HepG2 (cell line): ENCODE results near the gene GLIS1. TPM values are rescaled to one million over a fixed set of nuclear protein-coding genes. Genes with fewer than 3 reads are reported as not detected.

ENCODE experiments used
- CBX5 ChIP-seq: sonication (generic); formaldehyde crosslinking; IDR thresholded peaks from 2 replicates; pipeline ENCODE4 v1.4.0; 2020; ENCODE audit warnings: missing genetic modification reagents, borderline replicate concordance
- CENPX ChIP-seq: sonication (generic); formaldehyde crosslinking; IDR thresholded peaks from 2 replicates; pipeline ENCODE4 v1.9.0; 2021; ENCODE audit warnings: mild to moderate bottlenecking, missing genetic modification reagents, moderate library complexity
- ELF3 ChIP-seq: IDR thresholded peaks from 2 replicates; pipeline ENCODE4 v1.6.1; 2016; ENCODE audit warnings: missing genetic modification reagents, missing compliant biosample characterization
- HNRNPLL ChIP-seq: fragments of 200-400 bp; formaldehyde crosslinking; IDR thresholded peaks from 2 replicates; pipeline ENCODE4 v1.6.1; 2017; ENCODE audit warnings: mild to moderate bottlenecking, low read depth, low read length; ENCODE audit not compliant: poor library complexity, severe bottlenecking
- HOXA5 ChIP-seq: sonication (generic); formaldehyde crosslinking; IDR thresholded peaks from 2 replicates; pipeline ENCODE4 v1.4.0; 2020; ENCODE audit warnings: missing genetic modification reagents
- ZFP91 ChIP-seq: sonication (generic); formaldehyde crosslinking; IDR thresholded peaks from 2 replicates; pipeline ENCODE4 v1.9.0; 2022; ENCODE audit warnings: missing genetic modification reagents, mild to moderate bottlenecking, borderline replicate concordance
- ZNF501 ChIP-seq: sonication (generic); formaldehyde crosslinking; IDR thresholded peaks from 2 replicates; pipeline ENCODE4 v1.5.1; 2020; ENCODE audit warnings: mild to moderate bottlenecking, moderate library complexity, missing genetic modification reagents
- ZNF512B ChIP-seq: sonication (generic); formaldehyde crosslinking; IDR thresholded peaks from 2 replicates; pipeline ENCODE4 v1.5.1; 2020; ENCODE audit warnings: missing genetic modification reagents, mild to moderate bottlenecking, borderline replicate concordance
- ZNF7 ChIP-seq: IDR thresholded peaks from 2 replicates; pipeline ENCODE4 v1.6.1; 2016; ENCODE audit warnings: missing biosample characterization, missing genetic modification reagents
- ZNF83 ChIP-seq: sonication (generic); formaldehyde crosslinking; IDR thresholded peaks from 2 replicates; pipeline ENCODE4 v1.4.0; 2020; ENCODE audit warnings: missing genetic modification reagents, mild to moderate bottlenecking, borderline replicate concordance
- polyA plus RNA-seq, 8 experiments: library from polyadenylated mRNA; depleted of rRNA in 3 of 8; stranded (reverse) in 7 of 8; unstranded in 1 of 8; fragments of >200 nt; fragmentation: Illumina TruSeq in 4 of 8; extraction: Trizol in 4 of 8; gene quantifications; 2 replicates each; pipeline versions ENCODE4 v1.2.1 to v1.2.3, GENCODE V29; 2011 to 2016; ENCODE audit warnings: low read depth in 4 of 8, missing spikeins in 1 of 8, mixed read lengths in 1 of 8; ENCODE audit not compliant: insufficient read depth in 1 of 8
- total RNA-seq, 5 experiments: library from RNA; depleted of rRNA; stranded (reverse); fragments of >200 nt; fragmentation: Illumina TruSeq; extraction: Trizol; gene quantifications; 2 replicates each; pipeline ENCODE4 v1.2.3, GENCODE V29; 2016; ENCODE audit warnings: low read depth in 1 of 5
- TF ChIP-seq, protein P1 (sequence below): sonication (generic); formaldehyde crosslinking; IDR thresholded peaks from 2 replicates; pipeline ENCODE4 v1.4.0; 2020; ENCODE audit warnings: missing genetic modification reagents, borderline replicate concordance
- TF ChIP-seq, protein P2 (sequence below): IDR thresholded peaks from 2 replicates; pipeline ENCODE4 v1.6.1; 2012; ENCODE audit warnings: low read length, improper control_type of control experiment

The GLIS1 gene
- total and polyA plus RNA-seq, 2 of the 13 experiments (the other 11 are each of a cell fraction or from before 2014, with no cell fraction given): 0.03 TPM; not detected in 1

GRCh38 chr1:53642607-53643006 lies 96.4 kb downstream of the GLIS1 start (continued):
- TF ChIP-seq ZNF512B (CRISPR knock-in tag) (no peak), ZNF501 (CRISPR knock-in tag) (no peak), CBX5 (no peak), CENPX (no peak), HOXA5 (CRISPR knock-in tag) (no peak), ELF3 (CRISPR knock-in tag) (no peak), ZFP91 (CRISPR knock-in tag) (no peak), HNRNPLL (no peak), ZNF7 (no peak), ZNF83 (CRISPR knock-in tag) (no peak)
- TF ChIP-seq, protein P1, sequence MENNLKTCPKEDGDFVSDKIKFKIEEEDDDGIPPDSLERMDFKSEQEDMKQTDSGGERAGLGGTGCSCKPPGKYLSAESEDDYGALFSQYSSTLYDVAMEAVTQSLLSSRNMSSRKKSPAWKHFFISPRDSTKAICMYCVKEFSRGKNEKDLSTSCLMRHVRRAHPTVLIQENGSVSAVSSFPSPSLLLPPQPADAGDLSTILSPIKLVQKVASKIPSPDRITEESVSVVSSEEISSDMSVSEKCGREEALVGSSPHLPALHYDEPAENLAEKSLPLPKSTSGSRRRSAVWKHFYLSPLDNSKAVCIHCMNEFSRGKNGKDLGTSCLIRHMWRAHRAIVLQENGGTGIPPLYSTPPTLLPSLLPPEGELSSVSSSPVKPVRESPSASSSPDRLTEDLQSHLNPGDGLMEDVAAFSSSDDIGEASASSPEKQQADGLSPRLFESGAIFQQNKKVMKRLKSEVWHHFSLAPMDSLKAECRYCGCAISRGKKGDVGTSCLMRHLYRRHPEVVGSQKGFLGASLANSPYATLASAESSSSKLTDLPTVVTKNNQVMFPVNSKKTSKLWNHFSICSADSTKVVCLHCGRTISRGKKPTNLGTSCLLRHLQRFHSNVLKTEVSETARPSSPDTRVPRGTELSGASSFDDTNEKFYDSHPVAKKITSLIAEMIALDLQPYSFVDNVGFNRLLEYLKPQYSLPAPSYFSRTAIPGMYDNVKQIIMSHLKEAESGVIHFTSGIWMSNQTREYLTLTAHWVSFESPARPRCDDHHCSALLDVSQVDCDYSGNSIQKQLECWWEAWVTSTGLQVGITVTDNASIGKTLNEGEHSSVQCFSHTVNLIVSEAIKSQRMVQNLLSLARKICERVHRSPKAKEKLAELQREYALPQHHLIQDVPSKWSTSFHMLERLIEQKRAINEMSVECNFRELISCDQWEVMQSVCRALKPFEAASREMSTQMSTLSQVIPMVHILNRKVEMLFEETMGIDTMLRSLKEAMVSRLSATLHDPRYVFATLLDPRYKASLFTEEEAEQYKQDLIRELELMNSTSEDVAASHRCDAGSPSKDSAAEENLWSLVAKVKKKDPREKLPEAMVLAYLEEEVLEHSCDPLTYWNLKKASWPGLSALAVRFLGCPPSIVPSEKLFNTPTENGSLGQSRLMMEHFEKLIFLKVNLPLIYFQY (CRISPR knock-in tag): no peak
- TF ChIP-seq, protein P2, sequence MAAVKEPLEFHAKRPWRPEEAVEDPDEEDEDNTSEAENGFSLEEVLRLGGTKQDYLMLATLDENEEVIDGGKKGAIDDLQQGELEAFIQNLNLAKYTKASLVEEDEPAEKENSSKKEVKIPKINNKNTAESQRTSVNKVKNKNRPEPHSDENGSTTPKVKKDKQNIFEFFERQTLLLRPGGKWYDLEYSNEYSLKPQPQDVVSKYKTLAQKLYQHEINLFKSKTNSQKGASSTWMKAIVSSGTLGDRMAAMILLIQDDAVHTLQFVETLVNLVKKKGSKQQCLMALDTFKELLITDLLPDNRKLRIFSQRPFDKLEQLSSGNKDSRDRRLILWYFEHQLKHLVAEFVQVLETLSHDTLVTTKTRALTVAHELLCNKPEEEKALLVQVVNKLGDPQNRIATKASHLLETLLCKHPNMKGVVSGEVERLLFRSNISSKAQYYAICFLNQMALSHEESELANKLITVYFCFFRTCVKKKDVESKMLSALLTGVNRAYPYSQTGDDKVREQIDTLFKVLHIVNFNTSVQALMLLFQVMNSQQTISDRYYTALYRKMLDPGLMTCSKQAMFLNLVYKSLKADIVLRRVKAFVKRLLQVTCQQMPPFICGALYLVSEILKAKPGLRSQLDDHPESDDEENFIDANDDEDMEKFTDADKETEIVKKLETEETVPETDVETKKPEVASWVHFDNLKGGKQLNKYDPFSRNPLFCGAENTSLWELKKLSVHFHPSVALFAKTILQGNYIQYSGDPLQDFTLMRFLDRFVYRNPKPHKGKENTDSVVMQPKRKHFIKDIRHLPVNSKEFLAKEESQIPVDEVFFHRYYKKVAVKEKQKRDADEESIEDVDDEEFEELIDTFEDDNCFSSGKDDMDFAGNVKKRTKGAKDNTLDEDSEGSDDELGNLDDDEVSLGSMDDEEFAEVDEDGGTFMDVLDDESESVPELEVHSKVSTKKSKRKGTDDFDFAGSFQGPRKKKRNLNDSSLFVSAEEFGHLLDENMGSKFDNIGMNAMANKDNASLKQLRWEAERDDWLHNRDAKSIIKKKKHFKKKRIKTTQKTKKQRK: no peak
